GM18517 (cell line): ENCODE data around the gene TMEM203.

ENCODE experiments used
- ATAC-seq: cut with Tn5 transposase; IDR thresholded peaks from one replicate; pipeline ENCODE4 v1.9.1; 2021; ENCODE audit warnings: mild to moderate bottlenecking, moderate library complexity; ENCODE audit not compliant: unreplicated experiment

The TMEM203 gene

DNA sequence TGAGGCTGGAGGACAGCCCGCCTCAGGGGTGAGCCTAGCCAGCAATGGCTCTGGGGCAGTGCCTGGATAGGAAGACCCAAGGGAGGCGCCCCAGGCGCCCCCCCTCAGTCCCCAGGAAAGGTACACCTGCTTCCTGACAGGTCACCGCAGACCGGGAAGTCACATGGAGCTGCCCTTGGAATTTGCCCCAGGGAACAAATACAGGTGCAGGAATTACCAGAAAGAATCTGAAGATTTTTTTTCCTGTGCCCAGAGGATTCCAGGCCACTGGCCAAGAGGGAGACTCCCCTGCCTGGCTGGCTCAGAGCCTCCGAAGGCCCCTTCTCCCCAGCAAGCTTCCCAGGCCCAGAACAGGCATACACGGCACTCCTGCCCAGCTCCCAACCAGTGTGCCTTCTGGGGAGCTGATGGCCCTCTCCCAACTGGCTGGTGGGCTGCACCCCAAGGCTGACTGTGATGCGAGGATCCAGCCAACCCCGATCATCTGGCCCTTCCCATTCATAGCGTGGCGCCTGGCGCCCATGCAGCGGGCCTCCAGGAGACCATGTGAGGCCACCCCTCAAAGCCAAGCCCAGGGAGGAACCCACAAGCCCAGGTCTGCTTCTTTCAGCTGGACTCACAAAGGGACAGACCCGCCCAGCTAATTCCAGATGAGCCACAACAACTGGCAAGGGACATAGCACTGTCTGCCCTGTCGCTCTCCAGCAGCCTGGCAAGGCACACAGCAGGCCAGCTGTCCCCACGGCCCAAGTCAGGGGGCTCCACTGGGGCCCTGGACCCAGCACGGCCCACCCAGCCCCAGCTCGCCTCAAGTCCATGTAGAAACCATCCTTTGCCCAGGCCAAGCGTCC lies 7.2 kb downstream of the TMEM203 start:
- no peak for ATAC-seq

DNA sequence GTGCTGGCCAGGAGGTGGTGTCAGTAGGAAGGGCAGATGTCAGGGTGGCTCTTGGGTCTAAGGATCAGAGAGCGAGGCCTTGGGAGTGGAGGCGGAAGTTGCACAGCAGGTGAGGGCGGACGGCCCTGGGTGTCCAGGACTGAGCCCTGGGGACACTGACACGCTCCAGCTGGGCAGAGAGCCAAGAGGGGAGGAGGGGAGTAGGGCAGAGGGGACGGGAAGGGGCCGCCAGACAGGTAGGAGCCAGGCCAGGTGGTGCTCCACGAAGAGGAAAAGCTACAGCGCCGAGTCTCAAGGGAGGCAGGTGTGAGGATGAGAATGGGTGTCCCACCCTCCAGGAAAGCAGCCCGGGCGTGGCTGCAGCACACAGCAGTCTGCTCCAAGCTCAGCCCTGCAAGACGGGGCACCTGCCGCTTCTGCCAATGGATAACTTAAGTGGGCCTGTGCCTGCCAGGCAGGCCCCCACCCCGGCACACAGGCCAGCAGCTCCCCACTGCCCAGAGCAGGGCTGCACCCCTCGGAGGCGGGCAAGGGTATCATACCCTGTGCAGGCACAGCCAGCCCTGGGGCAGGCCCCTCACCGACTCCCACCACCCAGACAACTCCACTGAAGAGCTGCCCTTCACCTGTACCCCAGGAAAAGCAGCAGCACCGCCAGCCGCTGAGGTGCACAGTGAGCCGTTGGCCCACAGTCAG lies 9.8 kb downstream of the TMEM203 start:
- no peak for ATAC-seq

DNA sequence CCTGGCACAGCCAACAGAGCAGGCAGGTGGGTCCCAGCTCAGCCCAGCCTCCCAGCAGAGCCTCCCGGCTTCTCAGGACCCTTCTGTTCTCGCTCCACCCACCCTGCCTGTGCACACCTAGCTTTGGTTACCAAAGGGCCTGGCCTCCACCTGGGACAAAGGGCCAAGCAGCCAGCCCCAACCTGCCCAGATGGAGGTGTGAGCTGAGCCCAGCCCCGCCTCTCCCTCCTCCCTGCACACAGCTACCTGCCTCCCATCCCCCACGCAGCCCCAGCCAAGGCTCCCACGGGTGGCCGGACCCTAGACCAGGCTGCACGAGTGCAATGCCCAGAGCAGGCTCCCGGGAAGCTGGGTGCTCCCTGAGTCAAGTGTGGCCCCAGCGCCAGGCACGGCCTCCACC lies 10.5 kb downstream of the TMEM203 start:
- no peak for ATAC-seq

DNA sequence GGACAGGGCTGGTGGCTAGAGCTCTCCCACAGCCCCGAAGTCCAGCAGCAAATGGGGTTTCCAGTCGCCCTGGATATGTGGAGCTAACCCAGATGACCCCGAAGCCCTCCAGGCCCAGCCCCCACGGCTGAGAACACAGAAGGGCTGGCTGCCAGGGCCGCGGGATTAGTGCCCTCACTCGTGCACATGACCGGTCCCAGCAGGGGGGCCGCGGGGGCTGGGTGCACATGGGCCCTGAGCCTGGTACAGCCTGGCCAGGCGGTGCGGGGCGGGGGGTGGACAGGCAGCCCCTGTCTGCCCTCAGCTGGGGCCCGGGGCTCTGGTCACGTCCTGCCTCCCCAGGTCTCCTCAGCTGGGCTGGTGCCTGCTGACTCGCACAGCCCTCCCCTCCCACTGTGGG lies 11.1 kb downstream of the TMEM203 start:
- ATAC-seq: no peak

DNA sequence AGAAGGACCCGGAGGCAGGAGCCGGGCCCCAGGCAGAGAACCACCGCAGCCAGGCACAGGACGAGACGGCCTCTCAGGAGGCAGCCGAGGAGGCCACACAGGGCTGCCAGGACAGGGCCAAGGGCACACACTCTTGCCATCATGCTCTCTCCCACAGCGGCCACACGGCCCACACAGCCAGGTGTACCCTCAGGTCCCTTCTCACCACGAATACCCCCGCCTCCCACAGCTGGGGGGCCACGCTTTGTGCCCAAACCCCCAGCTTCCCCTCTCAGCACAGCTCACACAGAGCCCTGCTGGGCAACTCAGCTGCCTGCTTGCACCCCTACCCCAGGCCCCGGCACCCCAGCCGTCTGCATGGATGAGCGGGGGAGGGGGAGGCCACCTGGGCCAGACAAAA lies 11.7 kb downstream of the TMEM203 start:
- ATAC-seq: no peak

DNA sequence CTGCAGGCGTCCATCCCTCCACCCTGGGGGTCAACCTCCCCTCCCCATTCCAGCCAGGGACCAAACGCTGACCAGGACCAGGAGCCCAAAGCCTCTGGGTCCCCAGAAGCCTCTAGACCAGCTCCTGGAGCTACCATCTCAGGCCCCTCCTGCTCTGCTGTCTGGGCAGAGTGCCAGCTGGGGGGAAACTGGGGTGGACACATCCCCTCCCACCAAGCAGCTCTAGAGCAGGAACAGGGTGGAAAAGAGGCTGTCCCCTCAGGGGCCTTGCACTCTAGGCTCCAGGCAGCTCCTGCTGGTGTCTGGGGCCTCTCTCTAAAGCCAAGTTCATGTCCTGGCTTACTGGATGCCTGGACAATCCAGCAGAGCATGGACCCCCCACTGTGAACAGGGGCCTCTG lies 12.6 kb downstream of the TMEM203 start:
- ATAC-seq: no peak

DNA sequence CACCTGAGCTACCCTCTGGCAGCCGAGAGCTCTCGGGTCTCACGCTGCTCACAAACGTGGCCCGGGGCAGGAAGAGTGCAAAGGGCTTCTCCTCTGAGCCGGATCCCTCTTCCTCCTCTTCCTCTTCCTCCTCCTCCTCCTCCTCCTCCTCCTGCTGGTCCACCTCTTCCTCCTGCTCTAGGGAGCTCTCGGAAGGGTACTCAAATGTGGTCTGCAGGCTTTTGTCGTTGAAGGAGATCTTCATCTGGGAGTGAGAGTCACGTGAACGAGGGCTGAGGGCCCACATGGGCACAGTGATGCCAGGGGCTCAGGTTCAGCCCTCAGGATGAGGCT lies 13.0 kb downstream of the TMEM203 start:
- no peak for ATAC-seq

DNA sequence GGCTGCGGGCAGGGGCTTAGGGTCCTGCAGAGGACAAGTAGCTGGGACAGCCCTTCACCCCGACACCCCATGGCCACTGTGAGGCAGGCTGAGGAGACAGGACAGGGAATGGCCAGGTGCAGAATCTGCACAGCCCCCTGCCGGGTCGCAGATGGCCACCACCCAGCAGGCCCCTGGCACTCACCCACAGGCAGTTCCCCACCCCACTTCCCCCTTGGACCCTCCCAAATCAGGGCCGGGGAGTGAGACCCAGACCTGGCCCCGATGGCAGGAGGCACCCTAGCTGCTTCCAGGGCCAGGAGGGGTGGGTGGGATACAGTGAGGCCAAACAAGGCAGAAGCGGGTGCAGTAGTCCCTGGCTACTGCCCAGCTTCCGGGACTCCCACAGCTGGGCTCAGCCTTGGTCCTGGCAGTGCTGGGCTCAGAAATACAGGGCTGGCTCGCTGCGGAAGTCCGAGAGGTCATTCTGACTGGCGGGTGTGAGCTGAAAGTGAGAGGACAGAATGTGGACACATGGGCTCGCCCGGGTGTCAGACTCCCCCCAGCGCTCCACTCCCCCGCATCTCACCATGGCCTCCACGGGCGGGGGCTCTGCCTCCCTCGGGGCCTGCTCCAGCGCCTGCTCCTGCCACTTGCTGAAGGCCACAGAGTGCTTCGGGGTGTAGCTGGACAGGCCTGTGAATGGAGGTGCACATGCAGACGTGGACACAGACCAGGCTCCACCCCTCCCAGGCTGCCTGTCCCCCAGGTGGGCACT lies 13.6 kb downstream of the TMEM203 start:
- ATAC-seq: no peak

DNA sequence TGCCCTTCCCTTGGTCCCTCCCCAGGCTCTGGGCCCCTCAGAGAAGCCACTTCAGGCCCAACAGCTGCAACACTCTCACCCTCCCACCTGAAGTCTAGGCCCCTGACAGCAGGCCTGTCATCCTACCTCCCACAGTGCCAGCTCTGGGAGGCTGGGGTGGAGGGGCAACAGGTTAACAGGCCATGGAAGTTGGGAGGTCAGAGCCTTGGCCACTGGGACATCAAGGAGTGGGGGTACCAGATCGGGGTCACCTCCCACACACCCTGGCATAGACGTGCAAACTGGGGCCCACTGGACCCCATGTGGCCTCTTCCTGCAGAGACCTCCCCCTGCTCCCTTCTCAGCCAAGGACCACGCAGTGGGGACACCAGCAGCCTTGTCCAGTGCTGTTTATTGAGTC lies 14.2 kb downstream of the TMEM203 start:
- ATAC-seq: no peak

DNA sequence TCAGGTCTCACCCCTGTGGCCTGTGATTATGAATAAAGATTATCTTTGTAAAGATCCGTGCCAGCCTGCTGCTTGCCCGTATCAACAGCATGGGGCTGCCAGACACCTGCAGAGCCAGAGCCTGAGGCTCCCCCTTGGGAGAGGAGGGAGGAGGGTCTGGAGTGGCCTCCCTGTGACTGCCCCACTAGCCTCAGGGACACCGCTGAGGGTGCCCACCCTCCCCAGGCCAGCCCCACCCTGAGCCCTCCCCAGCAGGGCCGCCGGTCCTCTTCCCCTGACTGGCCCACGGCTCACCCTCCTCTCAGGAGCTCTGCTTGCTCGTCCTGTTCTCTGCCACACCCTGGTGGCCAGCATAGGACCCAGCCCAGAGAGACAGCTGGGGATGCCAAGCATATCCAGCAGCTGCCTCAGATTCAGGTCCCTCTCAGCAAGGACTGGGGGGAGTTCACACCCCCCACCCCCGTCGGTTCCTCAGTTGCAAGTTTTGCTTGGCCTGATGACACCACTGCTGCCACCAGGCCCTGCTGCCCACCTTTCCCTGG lies 15.1 kb downstream of the TMEM203 start:
- ATAC-seq: no peak

DNA sequence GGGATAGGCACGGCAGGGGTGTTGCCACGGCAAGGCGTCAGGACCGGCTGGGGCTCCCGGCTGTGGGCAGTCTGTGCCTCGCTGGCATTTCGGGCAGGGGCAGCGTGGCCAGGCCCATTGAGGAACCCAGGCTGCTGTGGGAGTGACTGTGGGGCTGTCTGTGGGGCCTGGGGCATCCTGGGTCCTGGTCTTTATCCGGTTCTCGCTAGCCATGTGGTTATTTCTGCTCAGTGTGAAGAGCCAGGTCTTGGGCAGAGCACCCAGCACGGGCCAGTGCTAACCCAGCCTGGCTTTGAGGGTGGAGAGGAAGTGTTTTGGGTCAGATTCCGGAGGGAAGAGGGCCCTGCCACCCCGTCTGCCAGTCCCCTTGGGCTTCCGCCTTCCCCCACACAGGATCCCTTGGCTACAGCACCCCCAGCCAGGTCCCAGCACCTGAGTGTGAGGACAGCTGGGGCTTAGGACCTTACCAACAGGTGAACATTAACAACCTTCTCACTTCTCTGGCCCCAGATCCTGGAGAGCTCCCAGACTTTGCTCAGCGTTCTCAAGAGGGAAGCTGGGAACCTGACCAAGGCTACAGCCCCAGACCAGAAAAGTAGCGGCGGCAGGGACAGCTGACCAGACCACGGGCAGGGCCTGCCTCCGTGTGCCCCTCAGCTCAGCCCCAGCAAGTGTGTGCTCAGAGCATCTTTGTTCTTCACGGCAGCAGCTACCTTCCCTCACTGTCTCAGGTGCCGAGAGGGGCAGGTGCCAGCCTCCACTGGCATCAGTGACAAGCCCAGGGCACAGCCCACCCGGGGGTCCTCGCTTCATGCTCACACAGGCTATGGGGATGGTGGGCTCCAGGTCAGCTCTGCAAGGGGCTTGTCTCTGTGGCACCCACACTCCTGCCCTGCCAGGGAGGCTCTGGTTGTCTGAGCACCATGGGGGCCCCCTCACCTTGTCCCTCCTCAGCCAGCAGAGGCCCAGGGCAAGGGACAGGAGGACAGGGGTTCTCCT lies 15.9 kb downstream of the TMEM203 start:
- no peak for ATAC-seq

DNA sequence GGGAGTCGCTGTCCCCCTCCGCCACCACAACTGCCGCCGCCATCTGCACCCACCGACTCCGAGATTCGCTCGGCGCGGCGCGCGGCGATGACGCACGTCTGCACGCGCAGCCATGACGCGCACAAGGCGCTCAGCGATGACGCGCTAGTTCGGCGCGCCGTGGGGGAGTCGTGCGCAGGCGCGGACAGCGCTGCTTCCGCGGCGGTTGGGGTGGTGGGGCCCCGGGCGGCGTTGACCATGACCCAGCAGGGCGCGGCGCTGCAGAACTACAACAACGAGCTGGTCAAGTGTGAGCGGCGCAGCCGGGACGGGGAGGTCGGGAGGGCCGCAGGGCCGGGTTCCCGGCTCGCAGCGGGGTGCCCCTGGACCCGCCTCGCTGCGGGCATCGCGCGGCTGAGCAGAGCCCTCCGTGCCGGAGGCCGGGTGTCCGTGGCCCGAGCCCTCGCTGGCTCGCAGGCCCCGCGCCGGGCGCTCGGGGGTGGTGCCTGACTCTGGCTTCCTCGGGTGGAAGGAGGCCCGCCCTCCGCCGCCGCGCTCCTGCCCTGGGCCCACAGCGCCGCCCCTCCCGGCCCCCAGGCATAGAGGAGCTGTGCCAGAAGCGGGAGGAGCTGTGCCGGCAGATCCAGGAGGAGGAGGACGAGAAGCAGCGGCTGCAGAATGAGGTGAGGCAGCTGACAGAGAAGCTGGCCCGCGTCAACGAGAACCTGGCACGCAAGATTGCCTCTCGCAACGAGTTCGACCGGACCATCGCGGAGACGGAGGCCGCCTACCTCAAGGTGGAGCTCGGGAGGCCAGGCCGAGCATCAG lies 16.8 kb downstream of the TMEM203 start, which contains the start of the genes ANAPC2 and SSNA1:
TSS of gene ANAPC2 (minus strand) at position 71 of the 807 bp plus-strand sequence. CDS start at position 43, 28 bp downstream.
TSS of gene SSNA1 (plus strand) at position 187 of the 807 bp plus-strand sequence. CDS start at position 238, 51 bp downstream.
- ATAC-seq: peak; percentile 82

DNA sequence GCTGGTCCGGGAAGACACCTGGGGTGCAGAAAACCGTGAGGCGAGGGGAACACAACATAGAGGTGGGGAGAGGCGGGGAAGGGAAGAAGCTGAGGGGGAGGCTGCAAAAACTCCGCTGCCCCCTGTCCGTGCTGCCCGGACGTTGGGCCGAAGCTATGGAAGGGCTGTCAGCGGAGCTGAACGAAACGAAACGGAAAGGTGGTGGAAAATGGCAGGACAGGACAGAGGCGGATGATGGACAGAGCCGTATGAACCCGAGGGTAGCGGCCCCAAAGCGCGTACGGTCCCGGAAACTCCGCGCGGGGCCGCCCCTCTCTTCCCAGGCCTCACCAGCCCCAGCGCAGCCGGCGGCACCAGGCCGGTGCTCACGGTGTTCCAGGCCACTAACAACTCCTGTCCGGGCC lies 17.4 kb downstream of the TMEM203 start:
- ATAC-seq: no peak

DNA sequence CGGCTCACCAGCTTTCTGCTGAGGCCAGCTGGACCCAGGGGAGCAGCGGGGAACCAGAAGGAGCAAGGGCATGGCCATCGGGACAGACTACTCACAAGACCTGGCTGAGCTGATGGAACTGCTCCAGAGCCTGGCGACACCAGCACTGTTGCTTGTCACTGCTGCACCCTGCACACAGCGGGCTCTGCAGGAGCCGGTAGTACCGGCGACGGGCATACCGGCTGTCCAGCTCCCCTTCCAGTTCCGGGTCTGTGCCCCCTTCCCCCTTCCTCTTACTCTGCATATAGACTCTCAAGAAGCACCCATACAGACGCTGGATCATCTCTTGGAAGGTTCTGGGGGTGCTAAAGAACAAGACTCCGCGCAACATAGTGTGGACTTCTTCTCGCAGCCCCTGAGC lies 18.1 kb downstream of the TMEM203 start:
- ATAC-seq: no peak

DNA sequence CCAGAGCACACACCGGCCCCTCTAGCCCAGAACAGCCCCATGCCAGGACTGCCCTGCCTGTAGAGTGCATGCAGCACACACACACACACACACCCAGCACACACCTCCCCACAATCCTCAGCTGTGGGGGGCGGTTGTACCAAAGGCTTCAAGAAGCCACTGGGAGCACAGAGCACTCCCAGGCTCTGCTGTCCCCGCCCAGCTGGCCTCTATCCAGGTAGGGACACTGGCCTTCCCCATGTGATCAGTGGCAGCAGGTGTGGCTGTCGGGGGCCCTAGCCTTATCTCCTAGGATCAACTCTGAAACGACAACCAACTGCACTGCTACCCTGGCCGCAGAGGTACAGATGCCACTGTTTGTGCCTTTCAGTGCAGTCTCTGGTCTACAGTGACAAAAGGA lies 19.1 kb downstream of the TMEM203 start:
- no peak for ATAC-seq

DNA sequence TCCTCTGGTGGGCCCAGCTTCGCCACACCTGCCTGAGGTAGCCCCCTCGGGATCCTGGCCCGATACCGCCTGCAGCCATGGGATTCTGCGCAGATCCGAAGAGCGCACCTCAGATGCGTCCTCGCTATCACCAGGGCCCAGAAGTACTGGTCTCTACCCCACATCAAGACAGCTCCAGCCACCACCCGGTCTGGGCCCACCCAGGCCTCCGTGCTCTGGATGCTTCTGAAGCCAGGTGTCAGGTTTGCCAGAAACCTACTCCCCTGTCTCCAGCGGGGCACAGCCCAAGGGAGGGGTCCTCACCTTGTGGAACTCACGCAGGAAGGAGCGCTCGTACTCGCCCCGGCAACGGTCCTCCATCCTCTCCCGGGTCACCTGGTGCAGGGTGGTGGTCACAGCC lies 19.5 kb downstream of the TMEM203 start:
- ATAC-seq: no peak

DNA sequence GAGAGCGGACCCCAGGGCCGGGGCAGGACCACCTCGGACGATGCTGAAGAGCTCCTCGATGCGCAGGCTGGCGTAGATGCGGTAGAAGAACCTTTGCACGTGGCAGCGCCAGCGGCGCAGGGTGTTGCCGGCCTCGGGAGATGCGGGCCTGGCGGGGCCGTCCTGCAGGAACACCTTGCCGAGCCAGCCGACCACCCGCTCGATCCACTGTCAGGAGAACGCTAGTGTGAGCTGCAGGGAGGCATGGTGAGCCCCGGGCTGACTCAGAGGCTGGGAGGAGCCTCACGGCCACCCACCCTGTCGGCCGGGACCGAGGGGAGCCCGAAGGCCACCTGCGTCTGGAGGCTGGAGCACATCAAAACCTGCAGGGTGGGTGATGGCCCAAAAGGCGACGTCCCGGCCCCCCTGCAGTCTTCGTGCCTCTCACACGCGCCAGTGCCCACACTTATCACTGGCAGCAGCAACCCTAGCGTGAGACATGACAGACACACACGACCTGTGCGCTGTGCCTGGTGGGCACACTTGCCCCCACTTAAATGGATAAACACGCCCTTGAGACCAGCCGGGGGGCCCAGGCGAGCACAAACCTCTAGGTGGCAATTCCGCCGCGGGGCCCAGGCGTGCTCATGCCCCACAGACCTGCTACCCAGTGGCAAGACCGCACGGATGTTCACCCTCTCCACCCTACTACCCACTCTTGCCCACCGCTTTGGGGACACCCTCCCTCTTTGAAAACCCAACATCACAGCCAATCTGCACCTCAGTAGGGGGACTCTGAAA lies 20.4 kb downstream of the TMEM203 start:
- no peak for ATAC-seq

DNA sequence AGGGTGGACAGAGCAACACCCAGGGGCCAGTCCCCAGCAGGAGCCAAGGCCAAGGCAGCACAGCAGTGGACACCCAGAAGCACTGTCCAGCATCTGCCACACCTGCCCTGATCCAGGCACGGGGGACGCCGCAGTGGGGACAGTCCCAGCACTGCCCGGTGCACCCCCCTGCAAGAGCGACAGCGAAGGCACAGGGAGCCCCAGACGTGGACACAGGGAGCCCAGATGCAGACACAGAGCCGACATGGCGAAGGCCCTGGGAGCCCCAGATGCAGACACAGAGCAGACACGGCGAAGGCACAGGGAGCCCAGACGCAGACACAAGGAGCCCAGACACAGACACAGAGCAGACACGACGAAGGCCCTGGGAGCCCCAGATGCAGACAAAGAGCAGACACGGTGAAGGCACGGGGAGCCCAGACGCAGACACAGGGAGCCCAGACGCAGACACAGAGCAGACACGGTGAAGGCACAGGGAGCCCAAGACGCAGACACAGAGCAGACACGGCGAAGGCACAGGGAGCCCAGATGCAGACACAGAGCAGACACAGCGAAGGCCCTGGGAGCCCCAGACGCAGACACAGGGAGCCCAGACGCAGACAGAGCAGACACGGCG lies 21.4 kb downstream of the TMEM203 start:
- ATAC-seq: no peak
